ENCODE measurements around the gene LGI2.

- TF ChIP-seq CTCF (IDR thresholded peaks at IDR 0.05) (no peak), POLR2A (IDR thresholded peaks at IDR 0.05) (no peak), POLR2AphosphoS5 (IDR thresholded peaks at IDR 0.05) (no peak)
Measured at GRCh38 chr4:24970635-24971034, 60.1 kb downstream of the LGI2 start.

All from prostate gland (tissue), 2 donors.